GM10847 (cell line): Measurements from ENCODE around the gene USP53.

Source experiments
- POLR2A ChIP-seq: IDR thresholded peaks from 2 replicates; pipeline ENCODE4 v1.6.1; 2011; ENCODE audit not compliant: insufficient read length; ENCODE audit errors: extremely low read depth

Gene USP53

GRCh38 chr4:119242417-119242816 lies 29.9 kb downstream of the USP53 start:
- no peak for TF ChIP-seq POLR2A

GRCh38 chr4:119243868-119244267 lies 31.4 kb downstream of the USP53 start:
- no peak for TF ChIP-seq POLR2A

- TF ChIP-seq POLR2A = no peak
Observed at GRCh38 chr4:119244344-119244743, 31.8 kb downstream of the USP53 start.

- TF ChIP-seq POLR2A = no peak
Observed at GRCh38 chr4:119244832-119245231, 32.3 kb downstream of the USP53 start.

GRCh38 chr4:119246177-119246733 lies 33.7 kb downstream of the USP53 start:
- no peak for TF ChIP-seq POLR2A

GRCh38 chr4:119260528-119260927 lies 48.0 kb downstream of the USP53 start:
- TF ChIP-seq POLR2A = no peak

- TF ChIP-seq POLR2A = no peak
Observed at GRCh38 chr4:119261986-119262385, 49.5 kb downstream of the USP53 start.

- no peak for TF ChIP-seq POLR2A
Observed at GRCh38 chr4:119264743-119265142, 52.2 kb downstream of the USP53 start.

GRCh38 chr4:119266153-119266552 lies 53.6 kb downstream of the USP53 start:
- no peak for TF ChIP-seq POLR2A

GRCh38 chr4:119268466-119268865 lies 56.0 kb downstream of the USP53 start:
- no peak for TF ChIP-seq POLR2A

GRCh38 chr4:119271361-119272085 lies 59.0 kb downstream of the USP53 start:
- no peak for TF ChIP-seq POLR2A

- TF ChIP-seq POLR2A = no peak
Observed at GRCh38 chr4:119281393-119281792, 68.9 kb downstream of the USP53 start.

GRCh38 chr4:119284876-119285780 lies 72.6 kb downstream of the USP53 start:
- TF ChIP-seq POLR2A = no peak

- no peak for TF ChIP-seq POLR2A
Observed at GRCh38 chr4:119286377-119287002, 74.0 kb downstream of the USP53 start.

- no peak for TF ChIP-seq POLR2A
Observed at GRCh38 chr4:119289313-119289712, 76.8 kb downstream of the USP53 start.
